ENCODE data around the gene RASGEF1C.

The RASGEF1C gene

DNA sequence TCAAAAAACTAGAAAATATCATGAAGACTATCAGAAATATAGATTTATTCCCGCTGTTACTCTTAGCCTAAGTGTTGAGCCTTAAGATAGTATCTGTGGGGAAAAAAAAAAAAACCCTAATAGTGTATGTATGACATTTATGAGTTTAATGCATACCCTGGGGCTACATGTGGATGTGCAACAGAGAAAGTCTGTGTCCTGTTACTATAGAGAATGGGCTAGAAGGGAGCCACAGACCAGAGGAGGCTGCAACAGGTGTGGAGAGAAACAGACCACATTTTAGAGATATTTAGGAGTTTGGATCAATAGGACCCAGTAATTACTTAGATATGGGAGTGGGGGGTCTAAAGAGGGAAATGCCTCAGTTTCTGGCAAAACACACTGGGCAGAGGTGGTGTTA is 152.9 kb downstream of the RASGEF1C start:
- Mint-ChIP-seq H3K4me1 (ENCODE audit: low read depth) (no peaks in the 10 kb centered on the region), H3K27me3 (no peaks in the 10 kb centered on the region), H3K36me3 (ENCODE audit: low read depth) (no peaks in the 10 kb centered on the region), H3K9me3 (no peaks in the 10 kb centered on the region), H3K4me3 (no peak overlapping the region), H3K27ac (no peak overlapping the region)

DNA sequence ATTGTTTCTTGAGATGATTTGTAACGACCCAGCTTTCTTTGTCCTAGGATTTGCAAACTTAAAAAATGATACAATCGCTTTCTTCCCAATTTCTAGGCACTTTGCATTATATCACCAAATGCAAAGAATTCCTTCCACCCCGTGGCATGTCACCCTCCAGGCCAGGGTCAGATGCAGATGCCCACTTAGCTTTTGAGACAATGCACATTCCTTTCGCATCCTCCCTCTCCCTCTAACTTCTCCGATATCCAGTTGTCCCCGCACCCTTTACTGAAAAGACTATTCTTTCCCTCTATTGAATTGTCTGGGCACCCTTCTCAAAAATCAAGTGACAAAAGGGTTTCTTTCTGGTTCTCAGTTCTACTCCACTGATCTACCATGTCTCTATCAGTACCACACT is 154.8 kb downstream of the RASGEF1C start:
- no peak overlapping the region for H3K4me3 Mint-ChIP-seq
- no peaks in the 10 kb centered on the region for H3K27me3 Mint-ChIP-seq
- no peak overlapping the region for H3K27ac Mint-ChIP-seq
- no peaks in the 10 kb centered on the region for H3K4me1 Mint-ChIP-seq (ENCODE audit: low read depth)
- H3K36me3 Mint-ChIP-seq (ENCODE audit: low read depth) = no peaks in the 10 kb centered on the region
- no peaks in the 10 kb centered on the region for H3K9me3 Mint-ChIP-seq

DNA sequence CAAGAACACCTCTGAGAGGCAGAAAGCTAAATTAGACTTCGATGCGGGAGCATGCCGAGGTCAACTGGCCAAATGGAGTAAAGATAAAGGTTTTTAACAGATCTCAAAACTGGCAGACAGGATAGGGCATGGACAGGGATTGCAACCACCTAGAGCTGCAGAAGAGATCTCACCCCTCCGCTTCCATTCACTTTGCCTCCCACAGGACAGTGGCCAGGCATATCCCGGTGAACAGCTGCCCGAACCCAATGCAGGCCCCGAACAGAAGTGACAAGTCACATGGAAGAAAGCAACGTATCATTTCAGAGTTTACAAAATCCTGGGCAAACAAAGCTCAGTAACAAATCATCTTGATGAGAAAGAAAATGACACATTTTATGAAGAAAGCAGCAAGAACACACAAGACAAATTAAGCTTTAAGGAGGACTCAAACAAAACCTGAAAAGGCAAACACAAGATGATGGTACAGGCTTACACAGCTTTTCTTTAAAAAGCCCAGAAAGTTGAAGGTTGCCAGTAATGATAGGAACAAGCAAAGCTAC is 155.9 kb downstream of the RASGEF1C start:
- H3K9me3 Mint-ChIP-seq = no peaks in the 10 kb centered on the region
- H3K27me3 Mint-ChIP-seq = no peaks in the 10 kb centered on the region
- H3K27ac Mint-ChIP-seq = no peak overlapping the region
- H3K36me3 Mint-ChIP-seq (ENCODE audit: low read depth) = no peaks in the 10 kb centered on the region
- H3K4me3 Mint-ChIP-seq = no peak overlapping the region
- H3K4me1 Mint-ChIP-seq (ENCODE audit: low read depth) = no peaks in the 10 kb centered on the region

DNA sequence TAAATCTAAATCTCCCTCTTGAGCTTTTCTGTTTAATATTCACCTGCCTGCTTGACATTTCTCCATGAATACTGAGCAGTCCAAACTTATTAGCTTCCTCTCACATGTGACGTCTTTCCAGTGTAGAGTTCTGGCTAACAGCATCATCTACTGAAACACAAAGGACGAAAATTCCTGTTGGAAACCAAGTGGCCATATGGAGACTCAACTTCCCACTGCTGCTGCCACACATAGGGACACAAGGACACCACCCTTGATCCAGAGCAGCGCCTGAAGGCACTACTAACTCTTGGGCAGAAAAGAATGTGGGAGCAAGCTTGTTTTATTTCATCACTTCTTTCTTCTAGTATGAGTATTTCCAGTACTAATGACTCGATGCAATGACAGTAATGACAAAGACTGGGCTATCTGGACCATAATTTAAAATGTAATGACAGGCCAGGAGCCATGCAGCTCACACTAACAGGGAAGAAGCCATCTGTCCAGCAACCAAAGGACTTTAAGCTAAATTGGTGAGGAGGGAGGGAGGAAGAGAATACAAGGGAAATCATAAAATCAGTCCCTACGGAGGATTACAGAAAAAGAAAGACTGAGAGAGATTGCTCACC is 156.7 kb downstream of the RASGEF1C start:
- Mint-ChIP-seq H3K4me3 (no peak overlapping the region), H3K9me3 (no peaks in the 10 kb centered on the region), H3K27me3 (no peaks in the 10 kb centered on the region), H3K36me3 (ENCODE audit: low read depth) (no peaks in the 10 kb centered on the region), H3K4me1 (ENCODE audit: low read depth) (no peaks in the 10 kb centered on the region), H3K27ac (peak overlapping the region; percentile 1)
